NCI-H1048 (cell line): ENCODE results near the gene PLA2G7.

Experiments used
- DNase-seq: peaks from one replicate; lab custom pipeline; 2025; lab: John Stamatoyannopoulos, UW

Gene PLA2G7

DNA sequence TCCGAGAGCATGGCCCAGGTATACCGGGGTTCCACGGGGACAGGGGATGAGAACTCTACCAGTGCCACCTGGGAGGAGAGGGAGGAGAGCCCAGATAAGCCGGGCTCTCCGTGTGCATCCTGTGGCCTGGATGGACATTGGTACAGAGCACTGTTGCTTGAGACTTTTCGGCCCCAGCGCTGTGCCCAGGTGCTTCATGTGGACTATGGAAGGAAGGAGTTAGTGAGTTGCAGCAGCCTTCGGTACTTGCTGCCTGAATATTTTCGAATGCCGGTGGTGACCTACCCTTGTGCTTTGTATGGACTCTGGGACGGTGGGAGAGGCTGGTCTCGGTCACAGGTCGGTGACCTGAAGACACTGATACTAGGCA is 46.2 kb downstream of the PLA2G7 start:
- DNase-seq = no peak

DNA sequence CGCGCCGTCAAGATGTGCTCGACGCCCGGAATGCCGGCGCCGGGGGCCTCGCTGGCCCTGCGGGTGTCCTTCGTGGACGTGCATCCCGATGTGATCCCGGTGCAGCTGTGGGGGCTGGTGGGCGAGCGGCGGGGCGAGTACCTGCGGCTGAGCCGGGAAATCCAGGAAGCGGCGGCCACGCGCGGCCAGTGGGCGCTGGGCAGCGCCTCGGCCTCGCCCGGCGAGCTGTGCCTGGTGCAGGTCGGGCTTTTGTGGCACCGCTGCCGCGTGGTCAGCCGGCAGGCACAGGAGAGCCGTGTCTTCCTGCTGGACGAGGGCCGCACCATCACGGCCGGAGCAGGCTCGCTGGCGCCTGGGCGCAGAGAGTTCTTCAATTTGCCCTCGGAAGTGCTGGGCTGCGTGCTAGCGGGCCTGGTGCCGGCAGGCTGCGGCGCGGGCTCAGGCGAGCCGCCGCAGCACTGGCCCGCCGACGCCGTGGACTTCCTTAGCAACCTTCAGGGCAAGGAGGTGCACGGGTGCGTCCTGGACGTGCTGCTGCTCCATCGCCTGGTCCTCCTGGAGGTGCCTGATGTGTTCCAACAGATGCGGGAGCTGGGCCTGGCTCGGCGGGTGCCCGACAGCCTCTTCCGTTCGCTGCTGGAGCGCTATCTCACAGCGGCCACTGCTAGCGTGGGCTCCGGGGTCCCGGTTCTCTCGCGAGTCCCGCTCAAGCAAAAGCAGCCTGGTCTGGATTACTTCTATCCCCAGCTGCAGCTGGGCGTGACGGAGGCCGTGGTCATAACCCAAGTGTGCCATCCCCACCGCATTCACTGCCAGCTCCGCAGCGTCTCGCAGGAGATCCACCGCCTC is 46.8 kb downstream of the PLA2G7 start:
- no peak for DNase-seq

DNA sequence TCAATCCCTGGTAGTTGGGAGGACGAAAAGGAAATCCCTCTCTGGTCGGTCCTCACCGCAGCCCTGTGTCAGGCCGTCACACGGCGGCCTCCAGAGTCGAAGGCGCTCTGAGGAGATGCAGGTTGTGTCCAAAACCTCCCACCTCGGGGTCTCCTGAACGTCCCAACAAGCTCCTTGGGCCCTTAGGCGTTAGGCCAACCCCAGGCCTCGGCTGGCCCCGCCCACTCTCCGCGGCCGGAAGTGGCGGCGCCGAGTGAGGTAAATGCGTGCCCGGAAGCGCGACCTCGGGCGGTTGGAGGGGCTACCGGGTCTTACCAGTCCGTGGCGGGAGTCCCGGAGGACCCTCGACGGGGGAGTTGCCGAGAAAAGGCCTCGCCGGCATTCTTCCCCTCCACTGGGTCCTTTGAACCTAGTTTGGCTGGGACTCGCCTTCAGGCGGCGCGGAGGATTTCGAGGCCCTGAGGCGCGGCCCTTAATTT is 47.5 kb downstream of the PLA2G7 start, which contains the start of gene TDRD6:
Gene TDRD6 (plus strand): TSS at position 267 of the 479 bp plus-strand sequence. CDS start 244 bp downstream, outside the sequence.
- no peak for DNase-seq

DNA sequence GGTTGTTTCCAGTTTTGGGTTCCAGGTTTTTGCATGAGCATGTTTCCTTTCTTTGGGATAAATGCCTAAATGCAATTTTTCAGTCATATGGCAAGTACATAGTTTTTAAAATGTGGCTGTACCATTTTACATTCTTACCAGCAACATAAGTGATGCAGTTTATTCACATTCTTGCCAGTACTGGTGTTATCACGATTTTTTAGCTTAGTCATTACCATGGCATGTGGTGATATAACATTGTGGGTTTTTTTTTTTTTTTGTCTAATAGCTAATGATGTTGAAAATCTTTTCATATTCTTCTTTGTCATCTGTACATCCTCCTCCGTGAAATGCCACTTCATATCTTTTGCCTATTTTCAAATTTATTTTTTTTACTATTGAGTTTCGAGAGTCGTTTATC is 50.4 kb downstream of the PLA2G7 start:
- no peak for DNase-seq

DNA sequence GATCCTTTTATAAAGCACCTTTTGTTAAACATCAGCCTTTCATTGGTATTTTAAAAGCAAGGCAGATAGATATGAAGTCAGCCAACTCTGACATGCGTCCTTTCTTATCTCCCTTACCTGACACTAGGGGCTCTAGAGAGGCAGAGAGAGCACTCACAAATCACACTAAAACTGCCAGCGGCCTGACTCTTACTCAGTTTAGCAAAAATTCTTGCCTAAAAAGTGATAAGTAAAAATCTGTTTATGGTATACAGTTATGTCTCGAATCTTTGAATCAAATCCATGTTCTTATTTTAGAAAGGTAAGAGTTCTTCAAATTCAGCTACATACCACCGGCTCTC is 57.9 kb downstream of the PLA2G7 start:
- DNase-seq = no peak

DNA sequence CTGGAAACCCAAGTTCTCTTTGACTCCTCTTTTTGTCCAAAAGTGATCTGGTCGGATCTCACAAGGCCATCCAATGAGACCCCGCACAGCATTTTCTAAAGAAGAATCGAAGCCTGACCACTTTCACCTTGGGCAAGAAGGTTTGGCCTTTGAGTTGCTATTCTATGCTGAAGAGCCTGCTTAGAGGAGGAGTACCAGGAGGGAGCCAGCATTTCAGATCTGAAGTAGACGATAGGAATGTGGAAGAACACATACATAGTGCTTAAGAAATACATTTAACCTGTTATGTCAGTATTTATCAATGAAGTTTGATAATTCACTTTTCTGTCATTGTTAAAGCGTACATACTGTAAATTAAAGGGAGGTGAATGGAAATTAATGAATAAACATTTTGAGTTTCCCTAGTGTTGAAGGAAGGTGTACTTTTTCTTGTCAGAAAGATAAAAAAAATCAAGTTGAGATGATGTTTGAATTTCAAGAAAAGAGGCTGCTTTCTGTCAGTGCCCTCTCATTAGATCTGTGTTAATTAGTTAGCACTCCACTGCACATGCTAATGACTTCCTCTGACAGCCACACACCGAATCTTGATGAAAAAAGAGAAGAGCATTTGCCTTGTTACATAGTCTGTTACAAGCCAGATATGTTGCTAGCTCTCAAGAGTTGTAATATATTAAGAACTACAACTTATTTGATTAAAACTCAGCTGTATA is 58.4 kb downstream of the PLA2G7 start:
- no peak for DNase-seq

DNA sequence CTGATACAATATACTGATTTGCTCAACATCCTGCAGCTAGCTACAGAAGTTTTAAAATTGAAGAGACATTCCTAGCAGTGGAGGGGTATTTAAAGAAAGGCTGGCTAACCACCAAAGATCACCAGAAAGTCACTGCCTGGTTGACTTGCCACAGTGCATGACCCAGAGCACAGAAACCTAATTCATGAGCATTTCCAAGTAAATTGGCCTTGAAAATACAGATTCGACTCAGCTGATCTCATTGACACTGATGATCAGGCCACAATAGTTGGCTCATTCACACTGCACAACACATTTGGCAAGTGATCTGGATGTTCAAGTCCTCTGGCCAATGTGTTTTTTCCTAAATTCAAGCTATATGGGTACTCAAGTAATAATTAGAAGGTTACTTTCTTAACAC is 60.8 kb downstream of the PLA2G7 start:
- no peak for DNase-seq

DNA sequence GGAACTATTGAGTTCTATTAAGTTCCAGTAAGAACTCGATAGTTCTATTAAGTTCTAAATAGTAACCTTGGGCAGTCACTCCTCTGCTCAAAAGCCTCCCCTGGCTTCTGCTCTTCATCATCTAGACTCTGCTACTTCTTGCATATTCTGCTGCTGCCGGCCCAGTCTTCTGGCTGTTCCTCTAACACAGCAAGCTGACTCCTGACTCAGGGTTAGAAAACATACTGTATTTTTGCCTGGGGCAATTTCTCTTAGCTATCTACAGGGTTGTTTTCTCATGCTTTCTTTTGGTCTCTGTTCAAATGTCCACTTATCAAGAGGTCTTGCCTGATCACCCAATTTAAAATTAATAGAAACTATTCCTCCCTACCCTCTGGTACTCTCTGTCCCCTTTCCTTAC is 67.8 kb downstream of the PLA2G7 start:
- no peak for DNase-seq

DNA sequence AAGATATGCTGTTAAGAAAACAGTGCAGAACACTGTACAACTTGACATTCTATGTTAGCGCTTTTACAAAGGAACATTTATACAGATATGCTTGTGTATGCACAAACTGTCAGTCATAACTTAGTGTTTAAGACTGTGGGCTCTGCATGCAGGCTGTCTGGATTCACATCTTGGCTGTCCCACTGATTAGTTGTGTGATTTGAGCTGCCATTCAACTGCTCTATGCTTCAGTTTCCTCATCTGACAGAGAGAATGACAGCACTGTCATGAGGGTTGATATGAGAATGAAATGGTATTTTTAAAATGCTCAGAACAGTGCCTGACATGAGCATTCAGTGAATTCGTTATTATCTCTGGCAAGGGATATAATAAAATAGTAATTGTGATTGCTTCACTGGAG is 73.7 kb downstream of the PLA2G7 start:
- DNase-seq = no peak

DNA sequence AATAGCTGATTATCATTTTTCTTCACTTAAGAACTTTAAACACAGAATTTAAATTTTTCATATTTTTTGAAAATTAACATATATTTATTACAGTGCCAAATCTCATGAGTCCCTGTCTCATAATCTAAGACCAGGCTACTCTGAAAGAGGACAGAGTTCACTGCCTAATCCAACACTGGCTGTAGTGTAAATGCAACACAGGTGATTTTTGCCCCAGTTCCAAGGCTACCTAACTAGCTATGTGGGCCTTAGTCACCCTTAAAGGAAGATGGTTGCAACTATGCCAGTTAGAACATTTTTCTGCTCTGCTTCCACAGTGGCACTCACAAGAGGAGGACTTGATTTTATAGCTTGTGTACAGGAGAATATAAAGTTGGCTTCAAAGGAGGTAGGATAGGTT is 77.5 kb downstream of the PLA2G7 start:
- no peak for DNase-seq

DNA sequence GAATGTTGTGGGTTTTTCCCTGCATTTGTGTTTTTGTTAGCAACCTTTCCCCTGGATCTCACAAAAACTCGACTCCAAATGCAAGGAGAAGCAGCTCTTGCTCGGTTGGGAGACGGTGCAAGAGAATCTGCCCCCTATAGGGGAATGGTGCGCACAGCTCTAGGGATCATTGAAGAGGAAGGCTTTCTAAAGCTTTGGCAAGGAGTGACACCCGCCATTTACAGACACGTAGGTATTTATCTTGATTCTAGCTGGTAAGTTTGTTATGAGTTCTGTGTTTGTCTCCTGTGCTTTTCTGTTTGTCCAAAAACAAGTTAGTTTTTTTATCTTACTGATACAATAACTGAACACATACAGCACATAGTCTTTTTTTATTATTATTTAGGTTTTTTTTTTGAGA is 79.4 kb downstream of the PLA2G7 start:
- DNase-seq = no peak
